WERI-Rb-1 (cell line): ENCODE results near the gene ACAD11.
"Not testable (repeated sequence)": the region's sequence is repeated elsewhere in the genome, so short reads cannot be mapped to it uniquely, and the experiment has no call there.

Experiments used
- DNase-seq: peaks from one replicate; pipeline ENCODE4 v3.0.0-alpha.2; 2020
- H3K27ac ChIP-seq: fragments of 250-450 bp; sonication (Bioruptor Pico); 2 replicates; pipeline ENCODE4 v1.5.1; 2020; ENCODE audit warnings: mild to moderate bottlenecking, moderate library complexity
- H3K27me3 ChIP-seq: fragments of 250-450 bp; sonication (Bioruptor Pico); 2 replicates; pipeline ENCODE4 v1.5.1; 2021; ENCODE audit warnings: mild to moderate bottlenecking, low read depth, moderate library complexity; ENCODE audit not compliant: insufficient read depth, severe bottlenecking
- H3K36me3 ChIP-seq: fragments of 250-450 bp; sonication (Bioruptor Pico); 2 replicates; pipeline ENCODE4 v1.5.1; 2020; ENCODE audit warnings: mild to moderate bottlenecking, moderate library complexity
- H3K4me3 ChIP-seq: 2 replicates; pipeline ENCODE4 v1.5.1; 2011; ENCODE audit warnings: low read depth, mild to moderate bottlenecking, control low read depth, low read length
- H3K9me3 ChIP-seq: fragments of 250-450 bp; sonication (Bioruptor Pico); 2 replicates; pipeline ENCODE4 v1.5.1; 2021; ENCODE audit warnings: mild to moderate bottlenecking, moderate library complexity; ENCODE audit not compliant: severe bottlenecking
- CTCF ChIP-seq: IDR thresholded peaks from 2 replicates; pipeline ENCODE4 v1.5.1; 2011; ENCODE audit warnings: low read depth, mild to moderate bottlenecking, control low read depth, inconsistent platforms, low read length

The ACAD11 gene

GRCh38 chr3:132556508-132557159, 103.0 kb downstream of the ACAD11 start:
- no peaks in the 10 kb centered on the region for H3K9me3 ChIP-seq
- no peaks in the 10 kb centered on the region for H3K27me3 ChIP-seq
- no peaks in the 10 kb centered on the region for H3K36me3 ChIP-seq
- no peak for DNase-seq
- no peak overlapping the region for H3K27ac ChIP-seq
- no peak overlapping the region for H3K4me3 ChIP-seq
- TF ChIP-seq CTCF = no peak

GRCh38 chr3:132556036-132556386, 103.6 kb downstream of the ACAD11 start:
- H3K9me3 ChIP-seq, H3K27ac ChIP-seq, DNase-seq, H3K4me3 ChIP-seq, H3K27me3 ChIP-seq, H3K36me3 ChIP-seq: not testable (repeated sequence)

DNA sequence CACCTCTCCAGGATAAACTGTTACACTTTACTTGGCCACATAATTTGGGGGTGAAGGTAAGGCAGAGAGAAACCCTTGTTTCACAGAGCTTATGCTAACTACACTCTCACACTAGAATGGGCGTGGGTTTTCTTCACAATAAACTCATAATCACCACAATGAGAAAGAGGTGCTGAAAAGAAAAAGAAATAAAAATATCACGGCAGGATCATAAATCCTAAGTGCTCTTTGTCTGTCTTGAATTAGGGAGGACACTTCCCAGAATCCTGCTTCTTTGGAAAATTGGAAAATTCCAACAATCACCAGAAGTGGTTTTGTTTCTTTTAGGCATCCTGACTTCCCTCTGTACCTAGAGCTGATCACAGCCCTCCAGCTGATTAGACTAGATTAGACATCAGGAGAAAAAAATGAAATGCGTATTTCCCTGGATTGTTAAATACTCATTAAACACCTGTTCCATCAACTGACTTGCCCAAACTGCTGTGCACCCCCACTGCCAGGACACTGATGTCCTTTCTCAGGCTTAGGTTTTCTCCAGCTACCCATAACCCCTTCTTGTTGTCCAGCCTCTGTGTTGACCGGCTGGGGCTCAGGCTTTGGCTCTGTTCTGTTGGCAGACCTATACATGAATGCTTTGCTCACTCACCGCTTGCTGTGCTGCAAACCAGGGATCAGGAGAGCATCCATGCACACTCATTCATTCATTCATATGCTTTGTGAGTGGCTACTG, 104.1 kb downstream of the ACAD11 start:
- Histone ChIP-seq H3K9me3 (no peaks in the 10 kb centered on the region), H3K36me3 (no peaks in the 10 kb centered on the region), H3K4me3 (no peak overlapping the region), H3K27me3 (no peaks in the 10 kb centered on the region), H3K27ac (no peak overlapping the region)
- no peak for DNase-seq
- TF ChIP-seq CTCF = no peak

DNA sequence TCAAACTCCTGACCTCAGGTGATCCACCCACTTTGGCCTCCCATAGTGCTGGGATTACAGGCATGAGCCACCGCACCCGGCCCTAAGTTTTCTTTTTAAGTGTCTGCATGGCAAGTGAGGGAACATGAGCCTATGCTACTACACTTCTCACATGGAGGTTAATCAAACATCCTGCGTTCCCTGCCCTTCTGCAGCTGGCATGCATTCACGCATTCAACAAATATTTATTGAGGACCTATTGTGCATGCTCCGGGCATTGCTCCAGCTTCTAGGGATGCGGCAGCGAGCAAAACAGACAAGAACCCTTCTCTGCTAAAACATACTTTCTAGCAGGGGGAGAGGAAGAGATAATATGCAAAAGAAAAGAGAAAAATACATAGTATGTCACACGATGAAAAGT, 105.2 kb downstream of the ACAD11 start:
- no peak overlapping the region for H3K27ac ChIP-seq
- H3K4me3 ChIP-seq = no peak overlapping the region
- no peak for DNase-seq
- H3K9me3 ChIP-seq = no peaks in the 10 kb centered on the region
- no peaks in the 10 kb centered on the region for H3K27me3 ChIP-seq
- TF ChIP-seq CTCF = no peak
- no peaks in the 10 kb centered on the region for H3K36me3 ChIP-seq

- no peaks in the 10 kb centered on the region for H3K9me3 ChIP-seq
- H3K27ac ChIP-seq = no peak overlapping the region
- no peaks in the 10 kb centered on the region for H3K36me3 ChIP-seq
- H3K27me3 ChIP-seq = no peaks in the 10 kb centered on the region
- no peak overlapping the region for H3K4me3 ChIP-seq
- no peak for DNase-seq
- TF ChIP-seq CTCF = no peak
These were observed 105.8 kb downstream of the ACAD11 start for GRCh38 chr3:132553826-132554225.

- DNase-seq = no peak
- Histone ChIP-seq H3K4me3 (no peak overlapping the region), H3K27ac (no peak overlapping the region), H3K9me3 (no peaks in the 10 kb centered on the region), H3K27me3 (no peaks in the 10 kb centered on the region), H3K36me3 (no peaks in the 10 kb centered on the region)
- TF ChIP-seq CTCF = no peak
These were observed 108.9 kb downstream of the ACAD11 start for GRCh38 chr3:132550579-132551305.
